Osteocyte (in vitro differentiated cells): Measurements from ENCODE around the gene PPIF. TPM values are rescaled to one million over a fixed set of nuclear protein-coding genes. Genes with fewer than 3 reads are reported as not detected.

Experiments
- DNase-seq: peaks from one replicate; pipeline ENCODE4 v3.0.0; 2021; ENCODE audit warnings: mixed read lengths; ENCODE audit not compliant: unreplicated experiment; ENCODE audit errors: extremely low spot score
- H3K27ac Mint-ChIP-seq: one replicate; pipeline ENCODE4 v1.8.0; 2021; ENCODE audit warnings: mild to moderate bottlenecking, mixed read lengths; ENCODE audit not compliant: unreplicated experiment
- H3K27me3 Mint-ChIP-seq: one replicate; pipeline ENCODE4 v1.8.0; 2021; ENCODE audit warnings: mixed read lengths; ENCODE audit not compliant: unreplicated experiment
- H3K36me3 Mint-ChIP-seq: one replicate; pipeline ENCODE4 v1.8.0; 2021; ENCODE audit warnings: mixed read lengths; ENCODE audit not compliant: unreplicated experiment
- H3K4me1 Mint-ChIP-seq: one replicate; pipeline ENCODE4 v1.8.0; 2021; ENCODE audit warnings: mixed read lengths; ENCODE audit not compliant: unreplicated experiment
- H3K4me3 Mint-ChIP-seq: one replicate; pipeline ENCODE4 v1.8.0; 2021; ENCODE audit warnings: mild to moderate bottlenecking, moderate library complexity, mixed read lengths; ENCODE audit not compliant: unreplicated experiment
- H3K9me3 Mint-ChIP-seq: one replicate; pipeline ENCODE4 v1.8.0; 2021; ENCODE audit warnings: mixed read lengths; ENCODE audit not compliant: unreplicated experiment
- total RNA-seq: library from RNA; stranded (reverse); gene quantifications from 2 replicates; pipeline ENCODE4 v1.2.1, GENCODE V29; 2021
- TF ChIP-seq, protein P1 (sequence below): fragments of 200-600 bp; sonication (generic); IDR thresholded peaks from 2 replicates; pipeline ENCODE4 v1.5.0; 2021; ENCODE audit warnings: antibody characterized with exemption, mild to moderate bottlenecking, moderate library complexity

PPIF gene
- total RNA-seq, 1 donor from 2014 or later: 17.0 TPM

DNA sequence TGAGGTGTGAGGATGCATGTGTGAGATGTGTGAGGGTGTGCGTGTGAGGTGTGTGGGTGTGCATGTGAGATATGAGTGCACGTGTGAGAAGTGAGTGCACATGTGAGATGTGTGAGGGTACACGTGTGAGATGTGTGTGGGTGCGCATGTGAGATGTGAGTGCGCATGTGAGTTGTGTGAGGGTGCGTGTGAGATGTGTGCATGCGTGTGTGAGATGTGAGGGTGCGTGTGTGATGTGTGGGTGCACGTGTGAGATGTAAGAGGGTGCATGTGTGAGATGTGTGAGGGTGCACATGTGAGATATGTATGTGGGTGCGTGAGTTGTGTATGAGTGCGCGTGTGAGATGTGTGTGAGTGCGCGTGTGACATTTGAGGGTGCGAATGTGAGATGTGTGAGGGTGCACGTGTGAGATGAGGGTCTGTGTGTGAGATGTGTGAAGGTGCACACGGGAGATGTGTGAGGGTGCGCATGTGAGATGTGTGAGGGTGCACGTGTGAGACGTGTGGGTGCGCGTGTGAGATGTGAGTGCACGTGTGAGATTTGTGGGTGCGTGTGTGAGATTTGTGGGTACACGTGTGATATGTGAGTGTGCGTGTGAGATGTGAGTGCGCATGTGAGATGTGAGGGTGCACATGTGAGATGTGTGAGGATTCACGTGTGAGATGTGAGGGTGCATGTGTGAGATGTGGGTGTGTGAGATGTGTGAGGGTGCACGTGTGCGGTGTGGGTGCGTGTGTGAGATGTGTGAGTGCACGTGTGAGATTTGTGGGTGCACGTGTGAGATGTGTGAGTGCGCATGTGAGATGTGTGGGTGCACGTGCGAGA is 30.5 kb downstream of the PPIF start:
- H3K4me1 Mint-ChIP-seq: peaks cover 47% of the 10 kb centered on the region

DNA sequence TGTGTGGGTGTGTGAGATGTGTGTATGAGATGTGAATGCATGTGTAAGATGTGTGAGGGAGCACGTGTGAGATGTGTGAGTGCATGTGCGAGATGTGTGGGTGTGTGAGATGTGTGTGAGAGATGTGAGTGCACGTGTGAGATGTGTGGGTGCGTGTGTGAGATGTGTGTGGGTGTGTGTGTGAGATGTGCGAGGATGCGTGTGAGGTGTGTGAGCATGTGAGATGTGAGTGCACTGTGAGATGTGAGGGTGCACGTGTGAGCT is 31.0 kb downstream of the PPIF start:
- no peak for DNase-seq
- H3K4me3 Mint-ChIP-seq: no peak overlapping the region
- H3K4me1 Mint-ChIP-seq: peaks cover 53% of the 10 kb centered on the region
- H3K9me3 Mint-ChIP-seq: no peaks in the 10 kb centered on the region
- H3K36me3 Mint-ChIP-seq: peaks cover 3% of the 10 kb centered on the region
- H3K27ac Mint-ChIP-seq: no peak overlapping the region
- TF ChIP-seq, protein P1, sequence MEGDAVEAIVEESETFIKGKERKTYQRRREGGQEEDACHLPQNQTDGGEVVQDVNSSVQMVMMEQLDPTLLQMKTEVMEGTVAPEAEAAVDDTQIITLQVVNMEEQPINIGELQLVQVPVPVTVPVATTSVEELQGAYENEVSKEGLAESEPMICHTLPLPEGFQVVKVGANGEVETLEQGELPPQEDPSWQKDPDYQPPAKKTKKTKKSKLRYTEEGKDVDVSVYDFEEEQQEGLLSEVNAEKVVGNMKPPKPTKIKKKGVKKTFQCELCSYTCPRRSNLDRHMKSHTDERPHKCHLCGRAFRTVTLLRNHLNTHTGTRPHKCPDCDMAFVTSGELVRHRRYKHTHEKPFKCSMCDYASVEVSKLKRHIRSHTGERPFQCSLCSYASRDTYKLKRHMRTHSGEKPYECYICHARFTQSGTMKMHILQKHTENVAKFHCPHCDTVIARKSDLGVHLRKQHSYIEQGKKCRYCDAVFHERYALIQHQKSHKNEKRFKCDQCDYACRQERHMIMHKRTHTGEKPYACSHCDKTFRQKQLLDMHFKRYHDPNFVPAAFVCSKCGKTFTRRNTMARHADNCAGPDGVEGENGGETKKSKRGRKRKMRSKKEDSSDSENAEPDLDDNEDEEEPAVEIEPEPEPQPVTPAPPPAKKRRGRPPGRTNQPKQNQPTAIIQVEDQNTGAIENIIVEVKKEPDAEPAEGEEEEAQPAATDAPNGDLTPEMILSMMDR: no peak
- no peaks in the 10 kb centered on the region for H3K27me3 Mint-ChIP-seq

More for the DNA sequence above, 30.5 kb downstream of the PPIF start:
- H3K36me3 Mint-ChIP-seq: peaks cover 3% of the 10 kb centered on the region
- no peak overlapping the region for H3K27ac Mint-ChIP-seq
- DNase-seq: peak; percentile 57
- no peaks in the 10 kb centered on the region for H3K27me3 Mint-ChIP-seq
- no peaks in the 10 kb centered on the region for H3K9me3 Mint-ChIP-seq
- no peak overlapping the region for H3K4me3 Mint-ChIP-seq
- TF ChIP-seq, protein P1: no peak

DNA sequence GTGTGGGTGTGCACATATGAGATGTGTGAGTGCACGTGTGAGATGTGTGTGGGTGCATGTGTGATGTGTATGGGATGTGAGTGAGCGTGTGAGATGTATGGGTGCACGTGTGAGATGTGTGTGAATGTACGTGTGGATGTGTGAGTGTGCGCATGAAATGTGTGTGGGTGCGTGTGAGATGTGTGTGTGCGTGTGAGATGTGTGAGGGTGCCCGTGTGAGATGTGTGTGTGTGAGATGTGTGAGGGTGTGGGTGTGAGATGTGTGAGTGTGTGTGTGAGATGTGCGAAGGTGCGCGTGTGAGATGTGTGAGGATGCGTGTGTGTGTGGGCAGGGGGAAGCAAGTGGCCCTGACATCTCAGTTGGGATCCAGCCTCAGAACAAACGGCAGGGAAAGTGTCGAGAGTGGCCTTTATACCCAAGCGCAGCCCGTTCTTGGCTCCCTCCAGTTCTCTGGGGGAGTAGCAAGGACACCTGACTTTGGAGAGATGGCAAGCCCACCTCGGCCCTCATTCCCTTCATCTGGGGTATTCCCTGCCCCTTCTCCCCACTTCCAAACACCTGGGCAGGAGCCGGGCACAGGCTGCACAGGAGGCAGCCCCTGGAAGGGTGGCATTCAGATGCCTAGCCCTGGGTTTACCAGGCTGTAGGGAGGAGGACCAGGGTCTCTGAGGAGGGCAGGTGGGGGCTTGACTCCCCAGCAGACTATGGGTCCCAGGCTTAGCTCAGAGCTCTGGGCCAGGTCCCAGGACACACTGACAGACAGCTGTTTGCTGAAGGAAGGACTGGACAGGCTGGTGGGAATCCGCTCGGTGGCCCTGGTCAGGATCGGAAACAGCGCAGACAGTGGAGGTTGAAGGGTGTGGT is 31.6 kb downstream of the PPIF start:
- peak; percentile 77 for DNase-seq
- Mint-ChIP-seq H3K36me3 (peaks cover 3% of the 10 kb centered on the region), H3K27ac (peak overlapping the region; percentile 3)

DNA sequence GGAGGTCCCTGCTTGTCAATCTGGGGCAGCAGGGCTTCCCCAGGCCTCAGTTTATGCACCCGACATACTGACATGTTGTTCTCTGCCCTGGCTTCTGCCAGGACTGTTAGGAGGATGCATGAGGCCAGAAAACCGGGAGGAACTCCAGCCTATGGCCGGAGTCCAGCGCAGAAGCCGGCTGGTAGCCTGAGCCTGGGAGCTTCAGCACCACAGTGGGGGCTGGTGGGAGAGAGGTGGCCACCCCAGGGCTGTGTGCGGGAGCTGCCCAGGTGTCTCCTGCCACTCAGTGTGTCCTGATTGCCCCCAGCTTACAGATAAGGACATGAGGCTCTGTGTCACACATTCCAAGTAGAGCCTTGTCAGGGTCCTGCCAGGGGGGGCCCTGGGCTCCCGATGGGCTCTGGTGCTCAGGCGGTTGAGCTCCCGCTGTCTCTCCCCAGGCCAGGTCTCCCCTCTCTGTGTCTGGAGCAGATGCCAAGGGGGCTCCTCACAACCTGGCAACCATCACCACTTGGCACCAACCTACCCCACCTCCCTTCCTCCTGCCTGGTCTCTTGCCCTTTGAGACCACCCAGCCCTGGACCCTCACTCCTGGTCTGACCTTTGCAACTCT is 32.3 kb downstream of the PPIF start:
- H3K4me3 Mint-ChIP-seq: no peak overlapping the region
- no peaks in the 10 kb centered on the region for H3K27me3 Mint-ChIP-seq
- TF ChIP-seq, protein P1: no peak
- peaks cover 3% of the 10 kb centered on the region for H3K36me3 Mint-ChIP-seq
- no peaks in the 10 kb centered on the region for H3K9me3 Mint-ChIP-seq
- peak; percentile 80 for DNase-seq
- H3K4me1 Mint-ChIP-seq: peaks cover 59% of the 10 kb centered on the region
- peak overlapping the region; percentile 78 for H3K27ac Mint-ChIP-seq

More for the DNA sequence above, 31.6 kb downstream of the PPIF start:
- TF ChIP-seq, protein P1: no peak
- H3K9me3 Mint-ChIP-seq: no peaks in the 10 kb centered on the region
- no peaks in the 10 kb centered on the region for H3K27me3 Mint-ChIP-seq
- H3K4me1 Mint-ChIP-seq: peaks cover 58% of the 10 kb centered on the region
- no peak overlapping the region for H3K4me3 Mint-ChIP-seq
